ENCODE results near the gene SLC5A1.

The SLC5A1 gene

GRCh38 chr22:32066820-32067219 is 23.8 kb downstream of the SLC5A1 start:
- DNase-seq (no peak), ATAC-seq (no peak)
- no peak overlapping the region for H3K4me3 Mint-ChIP-seq
- H3K9me3 Mint-ChIP-seq = no peaks in the 10 kb centered on the region
- no peak overlapping the region for H3K27ac Mint-ChIP-seq
- no peaks in the 10 kb centered on the region for H3K36me3 Mint-ChIP-seq (ENCODE audit: low read depth)
- peaks cover 18% of the 10 kb centered on the region for H3K27me3 Mint-ChIP-seq
- H3K4me1 Mint-ChIP-seq = no peaks in the 10 kb centered on the region

- no peaks in the 10 kb centered on the region for H3K36me3 Mint-ChIP-seq (ENCODE audit: low read depth)
- H3K27me3 Mint-ChIP-seq = peaks cover 16% of the 10 kb centered on the region
Measured at GRCh38 chr22:32067613-32068012, 24.6 kb downstream of the SLC5A1 start.

GRCh38 chr22:32069579-32070372 is 26.7 kb downstream of the SLC5A1 start:
- Mint-ChIP-seq H3K9me3 (no peaks in the 10 kb centered on the region), H3K27ac (no peak overlapping the region), H3K4me1 (no peaks in the 10 kb centered on the region), H3K27me3 (peaks cover 25% of the 10 kb centered on the region), H3K36me3 (ENCODE audit: low read depth) (no peaks in the 10 kb centered on the region), H3K4me3 (no peak overlapping the region)
- ATAC-seq (no peak), DNase-seq (no peak)

More at GRCh38 chr22:32067613-32068012, 24.6 kb downstream of the SLC5A1 start:
- Mint-ChIP-seq H3K27ac (no peak overlapping the region), H3K4me3 (no peak overlapping the region), H3K9me3 (no peaks in the 10 kb centered on the region), H3K4me1 (no peaks in the 10 kb centered on the region)
- ATAC-seq (no peak), DNase-seq (no peak)

- Mint-ChIP-seq H3K27ac (no peak overlapping the region), H3K4me1 (no peaks in the 10 kb centered on the region), H3K27me3 (peaks cover 31% of the 10 kb centered on the region), H3K9me3 (no peaks in the 10 kb centered on the region), H3K4me3 (no peak overlapping the region), H3K36me3 (ENCODE audit: low read depth) (no peaks in the 10 kb centered on the region)
- no peak for DNase-seq
- ATAC-seq = no peak
Measured at GRCh38 chr22:32073262-32073661, 30.2 kb downstream of the SLC5A1 start.

- peaks cover 31% of the 10 kb centered on the region for H3K27me3 Mint-ChIP-seq
- no peak for ATAC-seq
- H3K36me3 Mint-ChIP-seq (ENCODE audit: low read depth) = no peaks in the 10 kb centered on the region
Measured at GRCh38 chr22:32073823-32074380, 30.8 kb downstream of the SLC5A1 start.

GRCh38 chr22:32075997-32076760 is 33.1 kb downstream of the SLC5A1 start:
- Mint-ChIP-seq H3K9me3 (no peaks in the 10 kb centered on the region), H3K4me1 (no peaks in the 10 kb centered on the region), H3K4me3 (no peak overlapping the region), H3K36me3 (ENCODE audit: low read depth) (no peaks in the 10 kb centered on the region), H3K27me3 (peaks cover 26% of the 10 kb centered on the region), H3K27ac (no peak overlapping the region)
- DNase-seq = no peak
- no peak for ATAC-seq

More at GRCh38 chr22:32073823-32074380, 30.8 kb downstream of the SLC5A1 start:
- Mint-ChIP-seq H3K4me3 (no peak overlapping the region), H3K27ac (no peak overlapping the region), H3K4me1 (no peaks in the 10 kb centered on the region), H3K9me3 (no peaks in the 10 kb centered on the region)
- no peak for DNase-seq

- no peak overlapping the region for H3K4me3 Mint-ChIP-seq
- peaks cover 24% of the 10 kb centered on the region for H3K27me3 Mint-ChIP-seq
- ATAC-seq (no peak), DNase-seq (no peak)
- no peaks in the 10 kb centered on the region for H3K9me3 Mint-ChIP-seq
- H3K36me3 Mint-ChIP-seq (ENCODE audit: low read depth) = no peaks in the 10 kb centered on the region
- H3K4me1 Mint-ChIP-seq = no peaks in the 10 kb centered on the region
- H3K27ac Mint-ChIP-seq = no peak overlapping the region
Measured at GRCh38 chr22:32076761-32077084, 33.7 kb downstream of the SLC5A1 start.

- Mint-ChIP-seq H3K27me3 (peaks cover 22% of the 10 kb centered on the region), H3K27ac (no peak overlapping the region), H3K36me3 (ENCODE audit: low read depth) (no peaks in the 10 kb centered on the region), H3K9me3 (no peaks in the 10 kb centered on the region), H3K4me1 (no peaks in the 10 kb centered on the region), H3K4me3 (no peak overlapping the region)
- DNase-seq (no peak), ATAC-seq (no peak)
Measured at GRCh38 chr22:32077151-32077550, 34.1 kb downstream of the SLC5A1 start.

- peaks cover 12% of the 10 kb centered on the region for H3K27me3 Mint-ChIP-seq
- H3K9me3 Mint-ChIP-seq = no peaks in the 10 kb centered on the region
- ATAC-seq = no peak
- H3K36me3 Mint-ChIP-seq (ENCODE audit: low read depth) = no peaks in the 10 kb centered on the region
- no peak for DNase-seq
- no peak overlapping the region for H3K27ac Mint-ChIP-seq
- H3K4me3 Mint-ChIP-seq = no peak overlapping the region
- no peaks in the 10 kb centered on the region for H3K4me1 Mint-ChIP-seq
Measured at GRCh38 chr22:32079130-32080089, 36.3 kb downstream of the SLC5A1 start.

GRCh38 chr22:32080904-32081303 is 37.8 kb downstream of the SLC5A1 start:
- Mint-ChIP-seq H3K4me1 (no peaks in the 10 kb centered on the region), H3K27me3 (peaks cover 3% of the 10 kb centered on the region), H3K4me3 (no peak overlapping the region), H3K9me3 (no peaks in the 10 kb centered on the region), H3K36me3 (ENCODE audit: low read depth) (no peaks in the 10 kb centered on the region), H3K27ac (no peak overlapping the region)
- DNase-seq (no peak), ATAC-seq (no peak)

- ATAC-seq (no peak), DNase-seq (no peak)
- Mint-ChIP-seq H3K9me3 (no peaks in the 10 kb centered on the region), H3K27ac (no peak overlapping the region), H3K4me3 (no peak overlapping the region), H3K27me3 (peaks cover 12% of the 10 kb centered on the region), H3K4me1 (no peaks in the 10 kb centered on the region), H3K36me3 (ENCODE audit: low read depth) (no peaks in the 10 kb centered on the region)
Measured at GRCh38 chr22:32082331-32082730, 39.3 kb downstream of the SLC5A1 start.

- no peak for DNase-seq
- no peak for ATAC-seq
- H3K36me3 Mint-ChIP-seq (ENCODE audit: low read depth) = no peaks in the 10 kb centered on the region
- no peak overlapping the region for H3K27ac Mint-ChIP-seq
- H3K4me1 Mint-ChIP-seq = no peaks in the 10 kb centered on the region
- H3K4me3 Mint-ChIP-seq = no peak overlapping the region
- peaks cover 15% of the 10 kb centered on the region for H3K27me3 Mint-ChIP-seq
- H3K9me3 Mint-ChIP-seq = no peaks in the 10 kb centered on the region
Measured at GRCh38 chr22:32083000-32083399, 39.9 kb downstream of the SLC5A1 start.

- Mint-ChIP-seq H3K27ac (no peak overlapping the region), H3K4me1 (no peaks in the 10 kb centered on the region), H3K9me3 (no peaks in the 10 kb centered on the region), H3K4me3 (no peak overlapping the region), H3K27me3 (peaks cover 19% of the 10 kb centered on the region), H3K36me3 (ENCODE audit: low read depth) (no peaks in the 10 kb centered on the region)
- DNase-seq = no peak
- ATAC-seq = no peak
Measured at GRCh38 chr22:32083814-32084213, 40.8 kb downstream of the SLC5A1 start.

GRCh38 chr22:32088084-32088483 is 45.0 kb downstream of the SLC5A1 start:
- ATAC-seq = no peak
- Mint-ChIP-seq H3K36me3 (ENCODE audit: low read depth) (no peaks in the 10 kb centered on the region), H3K27me3 (peaks cover 17% of the 10 kb centered on the region), H3K4me3 (no peak overlapping the region), H3K4me1 (no peaks in the 10 kb centered on the region), H3K9me3 (no peaks in the 10 kb centered on the region), H3K27ac (no peak overlapping the region)
- DNase-seq = no peak

All from activated naive CD8-positive, alpha-beta T cell treated with anti-CD3 and anti-CD28 coated beads, Interleukin-2, amount 50 U/mL, for 24 hours (primary cell).